ENCODE data around the gene TSTD1.
"Not testable (repeated sequence)": the region's sequence is repeated elsewhere in the genome, so short reads cannot be mapped to it uniquely, and the experiment has no call there.

The TSTD1 gene

GRCh38 chr1:161068306-161069234 lies 29.8 kb upstream of the TSTD1 start:
- DNase-seq = no peak

- no peak for DNase-seq
Observed at GRCh38 chr1:161066694-161067093, 27.9 kb upstream of the TSTD1 start.

- not testable (repeated sequence) for DNase-seq
Observed at GRCh38 chr1:161065681-161066080, 26.9 kb upstream of the TSTD1 start.

- DNase-seq = not testable (repeated sequence)
Observed at GRCh38 chr1:161063936-161064335, 25.2 kb upstream of the TSTD1 start.

GRCh38 chr1:161061419-161061818 lies 22.7 kb upstream of the TSTD1 start:
- no peak for DNase-seq

GRCh38 chr1:161059293-161059692 lies 20.5 kb upstream of the TSTD1 start:
- no peak for DNase-seq

GRCh38 chr1:161054805-161055204 lies 16.0 kb upstream of the TSTD1 start:
- DNase-seq = no peak

- DNase-seq = no peak
Observed at GRCh38 chr1:161054232-161054631, 15.5 kb upstream of the TSTD1 start.

- DNase-seq = no peak
Observed at GRCh38 chr1:161052899-161053298, 14.1 kb upstream of the TSTD1 start.

- DNase-seq = no peak
Observed at GRCh38 chr1:161051219-161051618, 12.5 kb upstream of the TSTD1 start.

GRCh38 chr1:161048949-161049722 lies 10.4 kb upstream of the TSTD1 start:
- no peak for DNase-seq

- DNase-seq = no peak
Observed at GRCh38 chr1:161047436-161048420, 9.0 kb upstream of the TSTD1 start.

GRCh38 chr1:161046605-161047228 lies 8.0 kb upstream of the TSTD1 start:
- DNase-seq = no peak

- DNase-seq = peak; percentile 94
Observed at GRCh38 chr1:161045736-161046604, 7.2 kb upstream of the TSTD1 start, which contains the start of gene USF1. USF1 (minus strand) TSS chr1:161045977; CDS start chr1:161043275, 2,702 bp downstream.

- peak; percentile 58 for DNase-seq
Observed at GRCh38 chr1:161044908-161045735, 6.4 kb upstream of the TSTD1 start.

- DNase-seq = no peak
Observed at GRCh38 chr1:161044535-161044907, 5.8 kb upstream of the TSTD1 start.

- DNase-seq = no peak
Observed at GRCh38 chr1:161039546-161039945, 782 bp upstream of the TSTD1 start.

GRCh38 chr1:161039154-161039545 lies 386 bp upstream of the TSTD1 start:
- no peak for DNase-seq

- peak; percentile 32 for DNase-seq
Observed at GRCh38 chr1:161037661-161038522, 872 bp downstream of the TSTD1 start.

All from NCI-H1105 treated with DMSO at 0.1 percent for 48 hours (cell line).